SK-N-SH (cell line): ENCODE data around the gene ZNF783.

Source experiments
- CHD2 ChIP-seq: fragments of 150-350 bp; IDR thresholded peaks from 2 replicates; pipeline ENCODE4 v1.6.1; 2018; ENCODE audit warnings: low read length; ENCODE audit not compliant: partially characterized antibody
- EZH2phosphoT487 ChIP-seq: fragments of 200-600 bp; sonication (generic); IDR thresholded peaks from 2 replicates; pipeline ENCODE4 v1.6.1; 2017; ENCODE audit warnings: low read depth, mixed run types, mild to moderate bottlenecking, antibody characterized with exemption, moderate library complexity, borderline replicate concordance
- FOXM1 ChIP-seq: IDR thresholded peaks from 2 replicates; pipeline ENCODE4 v1.4.0; 2012; ENCODE audit warnings: low read depth, mild to moderate bottlenecking
- GATA2 ChIP-seq: sonication (generic); formaldehyde crosslinking; IDR thresholded peaks from 2 replicates; pipeline ENCODE4 v1.5.0; 2020; ENCODE audit warnings: mild to moderate bottlenecking, missing genetic modification reagents
- NRF1 ChIP-seq: IDR thresholded peaks from 2 replicates; pipeline ENCODE4 v1.6.1; 2012; ENCODE audit warnings: low read depth, mild to moderate bottlenecking, low read length
- POLR2AphosphoS5 ChIP-seq: IDR thresholded peaks from 2 replicates; pipeline ENCODE4 v1.6.1; 2012; ENCODE audit warnings: low read depth, low read length
- RAD21 ChIP-seq: IDR thresholded peaks from 2 replicates; pipeline ENCODE4 v1.6.1; 2012; ENCODE audit warnings: mild to moderate bottlenecking, low read length
- SIN3A ChIP-seq: IDR thresholded peaks from 2 replicates; pipeline ENCODE4 v1.6.1; 2012; ENCODE audit warnings: low read depth, mild to moderate bottlenecking, low read length, moderate library complexity, borderline replicate concordance
- SMC3 ChIP-seq: IDR thresholded peaks from 2 replicates; pipeline ENCODE4 v1.6.1; 2012; ENCODE audit warnings: low read depth, low read length, improper control_type of control experiment
- USF2 ChIP-seq: fragments of 150-350 bp; IDR thresholded peaks from 2 replicates; pipeline ENCODE4 v1.6.1; 2017; ENCODE audit warnings: antibody characterized with exemption, low read length, low read depth, borderline replicate concordance
- TF ChIP-seq, protein P1 (sequence below): fragments of 200-600 bp; sonication (generic); IDR thresholded peaks from 2 replicates; pipeline ENCODE4 v1.6.1; 2017; ENCODE audit warnings: antibody characterized with exemption, mild to moderate bottlenecking, moderate library complexity

DNA sequence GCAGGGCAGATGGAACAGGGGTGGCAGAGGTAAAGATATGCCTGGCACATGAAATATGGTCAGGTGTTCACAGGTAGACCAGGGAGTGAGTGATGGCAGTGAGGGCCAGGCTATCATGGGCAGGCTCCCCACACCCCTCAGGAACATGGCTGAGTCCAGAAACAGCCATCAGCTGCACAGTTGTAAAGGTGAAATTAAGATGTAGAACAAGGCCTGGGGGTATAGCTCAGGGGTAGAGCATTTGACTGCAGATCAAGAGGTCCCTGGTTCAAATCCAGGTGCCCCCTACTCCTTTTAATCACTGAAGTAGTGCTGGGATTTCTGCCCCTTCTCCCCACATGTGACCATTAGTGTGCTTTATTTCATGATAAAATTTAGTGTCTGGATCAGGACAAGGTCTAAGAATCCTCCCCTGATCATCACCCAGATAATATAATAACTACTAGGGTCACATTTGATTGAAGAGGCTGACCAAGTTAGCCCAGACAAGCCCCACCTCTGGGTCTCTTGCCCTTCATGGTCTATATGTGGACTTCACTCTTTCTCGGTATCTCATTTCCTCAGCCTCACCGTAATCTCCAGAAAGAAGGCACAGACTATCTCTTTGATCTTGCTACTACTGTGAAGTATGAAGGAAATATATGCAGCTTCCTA lies 69.0 kb downstream of the ZNF783 start:
- TF ChIP-seq, protein P1, sequence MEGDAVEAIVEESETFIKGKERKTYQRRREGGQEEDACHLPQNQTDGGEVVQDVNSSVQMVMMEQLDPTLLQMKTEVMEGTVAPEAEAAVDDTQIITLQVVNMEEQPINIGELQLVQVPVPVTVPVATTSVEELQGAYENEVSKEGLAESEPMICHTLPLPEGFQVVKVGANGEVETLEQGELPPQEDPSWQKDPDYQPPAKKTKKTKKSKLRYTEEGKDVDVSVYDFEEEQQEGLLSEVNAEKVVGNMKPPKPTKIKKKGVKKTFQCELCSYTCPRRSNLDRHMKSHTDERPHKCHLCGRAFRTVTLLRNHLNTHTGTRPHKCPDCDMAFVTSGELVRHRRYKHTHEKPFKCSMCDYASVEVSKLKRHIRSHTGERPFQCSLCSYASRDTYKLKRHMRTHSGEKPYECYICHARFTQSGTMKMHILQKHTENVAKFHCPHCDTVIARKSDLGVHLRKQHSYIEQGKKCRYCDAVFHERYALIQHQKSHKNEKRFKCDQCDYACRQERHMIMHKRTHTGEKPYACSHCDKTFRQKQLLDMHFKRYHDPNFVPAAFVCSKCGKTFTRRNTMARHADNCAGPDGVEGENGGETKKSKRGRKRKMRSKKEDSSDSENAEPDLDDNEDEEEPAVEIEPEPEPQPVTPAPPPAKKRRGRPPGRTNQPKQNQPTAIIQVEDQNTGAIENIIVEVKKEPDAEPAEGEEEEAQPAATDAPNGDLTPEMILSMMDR = no peak
- no peak for TF ChIP-seq USF2
- TF ChIP-seq NRF1 = no peak
- TF ChIP-seq SMC3 = no peak
- TF ChIP-seq FOXM1 = no peak
- no peak for TF ChIP-seq RAD21
- TF ChIP-seq SIN3A = no peak
- no peak for TF ChIP-seq EZH2phosphoT487
- TF ChIP-seq POLR2AphosphoS5 = no peak
- no peak for TF ChIP-seq GATA2 (CRISPR knock-in tag)
- TF ChIP-seq CHD2 = no peak
